Measurements from ENCODE around the gene SELENOH.

SELENOH gene

GRCh38 chr11:57791321-57792059 lies 50.2 kb downstream of the SELENOH start:
- TF ChIP-seq CTCF (conservative IDR thresholded peaks at IDR 0.05; ENCODE audit: low read depth, low read length), result no peak
- H3K4me3 ChIP-seq (ENCODE audit: low read depth, low read length), result no peak overlapping the region

GRCh38 chr11:57792060-57792541 lies 50.8 kb downstream of the SELENOH start:
- peak; percentile 66 for DNase-seq (ENCODE audit: low read depth)
- no peak overlapping the region for H3K4me3 ChIP-seq (ENCODE audit: low read depth, low read length)
- no peak for TF ChIP-seq CTCF (conservative IDR thresholded peaks at IDR 0.05; ENCODE audit: low read depth, low read length)

More at GRCh38 chr11:57791321-57792059, 50.2 kb downstream of the SELENOH start:
- DNase-seq (ENCODE audit: low read depth), result no peak

GRCh38 chr11:57792870-57793269 lies 51.6 kb downstream of the SELENOH start:
- H3K4me3 ChIP-seq (ENCODE audit: low read depth, low read length), result no peak overlapping the region
- no peak for DNase-seq (ENCODE audit: low read depth)
- no peak for TF ChIP-seq CTCF (conservative IDR thresholded peaks at IDR 0.05; ENCODE audit: low read depth, low read length)
